Hippocampal formation (tissue), 2 donors: ENCODE data around the gene ZBTB7C.
A peak's percentile ranks its signal among the peaks of the same experiment; 100 is the strongest.
"Not testable (repeated sequence)": the region's sequence is repeated elsewhere in the genome, so short reads cannot be mapped to it uniquely, and the experiment has no call there.

ENCODE experiments used
- DNase-seq, 2 donors: peaks; one replicate each; lab custom pipeline; 2025; lab: John Stamatoyannopoulos, UW

Gene ZBTB7C

DNA sequence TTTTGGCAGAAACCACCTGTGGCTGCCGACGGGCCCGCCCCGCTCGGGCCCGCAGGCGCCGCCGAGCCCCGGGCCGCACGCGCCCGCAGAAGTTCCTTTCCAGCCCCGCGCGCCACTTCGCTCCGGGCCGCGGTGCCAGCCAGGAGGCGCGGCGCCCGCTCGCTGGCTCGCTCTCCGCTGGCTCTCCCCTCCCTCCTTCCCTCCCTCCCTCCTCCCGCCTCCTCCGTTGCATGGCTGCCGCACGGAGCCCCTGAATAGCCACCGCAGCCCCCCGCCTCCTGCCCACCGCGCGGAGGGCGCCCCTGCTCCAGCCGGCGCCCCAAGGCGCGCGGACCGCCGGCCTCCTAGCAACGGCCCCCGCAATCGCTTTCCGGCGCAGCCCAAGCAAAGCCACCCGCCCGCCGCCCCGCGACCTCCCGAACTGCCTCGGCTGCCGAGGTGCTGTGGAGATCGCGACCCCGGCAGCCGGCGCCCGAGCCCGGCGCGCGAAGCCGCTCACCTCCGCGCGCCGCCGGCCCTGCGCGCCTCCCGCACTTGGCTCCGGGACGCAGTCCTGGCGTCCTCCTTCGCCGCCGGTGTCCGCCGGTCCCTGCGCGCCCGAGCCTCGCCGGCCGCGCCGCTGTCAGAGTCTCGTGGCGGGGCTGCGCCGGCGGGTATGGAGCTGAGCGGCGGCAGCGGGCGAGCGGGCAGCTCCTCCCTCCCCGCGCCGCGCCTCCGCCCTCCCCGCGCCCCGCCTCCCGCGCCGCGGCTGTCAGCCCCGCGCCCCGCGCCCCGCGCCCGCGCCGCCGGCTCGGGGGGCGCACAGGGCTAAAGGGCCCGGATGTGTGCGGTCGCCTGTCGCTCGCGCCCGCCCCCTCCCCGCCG, at the start of gene ZBTB7C:
ZBTB7C (minus strand) TSS at position 657 of the 864 bp plus-strand sequence.
- DNase-seq = peak; percentile 25 to 30

DNA sequence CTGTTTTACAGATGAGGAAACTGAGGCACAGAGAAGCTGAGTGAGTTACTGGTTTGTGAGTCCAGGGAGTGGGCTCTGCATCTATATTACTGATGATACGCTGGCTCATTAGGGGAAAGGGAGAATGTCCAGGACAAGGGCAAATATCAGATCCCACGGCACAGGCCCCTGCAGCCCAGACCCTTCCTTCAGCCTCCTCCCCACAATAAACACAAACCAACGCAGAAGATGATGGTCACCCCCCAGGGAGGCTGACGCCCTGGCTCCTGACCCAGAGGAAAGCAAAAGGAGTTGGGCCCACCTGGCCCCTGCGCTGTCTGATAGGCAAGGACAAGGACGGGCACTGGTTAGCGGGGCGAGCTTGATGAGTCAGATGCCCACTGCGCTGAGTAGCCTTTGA, 47.7 kb upstream of the ZBTB7C start:
- no peak for DNase-seq

DNA sequence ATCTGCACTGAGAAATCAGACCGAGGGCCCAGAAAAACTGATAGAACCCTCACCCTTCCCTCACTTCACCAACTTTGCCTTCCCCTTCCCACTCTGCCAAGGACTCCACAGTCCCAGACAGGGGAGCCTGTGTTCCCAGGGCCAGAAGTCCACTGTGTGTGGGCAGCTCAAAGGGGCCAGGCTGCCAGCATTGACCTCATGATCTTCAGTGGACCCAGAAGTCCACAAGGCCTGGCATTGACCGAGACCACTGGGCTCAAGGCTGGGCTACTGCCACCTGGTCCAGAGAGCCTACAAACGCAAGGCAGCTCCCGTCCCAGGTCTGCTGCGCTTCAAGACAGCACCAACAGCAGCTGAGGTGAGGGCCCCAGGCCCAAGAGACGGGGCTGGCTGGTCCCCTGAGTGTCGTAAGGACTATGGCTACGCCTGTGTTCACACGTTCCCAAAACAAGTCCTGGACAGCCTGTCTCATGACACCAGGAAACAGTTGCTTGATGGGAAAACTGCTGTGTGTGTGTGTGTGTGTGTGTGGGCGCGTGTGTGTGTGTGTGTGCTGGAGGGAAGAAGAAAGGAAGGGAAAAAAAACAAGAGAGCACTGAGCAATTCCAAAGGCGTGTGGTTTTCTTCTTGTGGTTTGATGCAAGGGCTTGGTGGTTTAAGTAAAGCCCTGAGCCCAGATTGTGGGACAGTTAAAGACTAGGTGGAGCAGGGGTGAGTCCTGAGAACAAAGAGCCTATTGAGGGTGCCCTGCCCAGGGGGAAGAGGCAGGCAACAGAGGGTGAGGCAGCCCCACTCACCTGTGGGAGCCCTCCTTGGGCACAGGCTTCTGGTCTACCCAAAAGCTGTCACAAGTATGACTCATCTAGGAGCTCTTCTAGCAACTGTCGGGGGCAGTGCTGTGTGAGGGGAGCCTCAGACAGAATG, 46.6 kb upstream of the ZBTB7C start:
- DNase-seq = no peak

DNA sequence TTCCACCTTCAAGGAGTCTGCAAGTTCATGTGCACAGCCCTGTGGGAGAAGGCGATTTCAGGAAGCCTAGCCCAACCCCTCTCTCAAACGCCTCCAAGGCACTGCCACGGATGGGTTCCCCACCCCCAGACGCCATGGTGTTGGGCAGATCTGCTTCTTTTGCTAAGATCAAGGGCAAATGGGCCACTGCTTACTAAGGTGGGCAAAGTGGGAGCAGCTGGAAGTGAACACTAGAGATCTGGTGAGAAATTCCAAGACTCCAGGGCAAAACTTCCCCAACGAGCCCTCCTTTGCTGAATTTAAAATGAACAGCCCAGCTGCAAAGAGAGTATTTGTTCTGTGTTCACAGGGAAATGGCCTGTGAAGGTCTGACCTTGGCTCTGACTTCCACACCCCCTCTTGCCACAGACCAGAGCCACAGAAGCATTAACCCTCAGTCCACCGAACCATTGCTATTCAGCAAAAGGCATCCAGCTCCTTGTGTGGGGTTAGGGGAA, 45.1 kb upstream of the ZBTB7C start:
- DNase-seq = no peak

DNA sequence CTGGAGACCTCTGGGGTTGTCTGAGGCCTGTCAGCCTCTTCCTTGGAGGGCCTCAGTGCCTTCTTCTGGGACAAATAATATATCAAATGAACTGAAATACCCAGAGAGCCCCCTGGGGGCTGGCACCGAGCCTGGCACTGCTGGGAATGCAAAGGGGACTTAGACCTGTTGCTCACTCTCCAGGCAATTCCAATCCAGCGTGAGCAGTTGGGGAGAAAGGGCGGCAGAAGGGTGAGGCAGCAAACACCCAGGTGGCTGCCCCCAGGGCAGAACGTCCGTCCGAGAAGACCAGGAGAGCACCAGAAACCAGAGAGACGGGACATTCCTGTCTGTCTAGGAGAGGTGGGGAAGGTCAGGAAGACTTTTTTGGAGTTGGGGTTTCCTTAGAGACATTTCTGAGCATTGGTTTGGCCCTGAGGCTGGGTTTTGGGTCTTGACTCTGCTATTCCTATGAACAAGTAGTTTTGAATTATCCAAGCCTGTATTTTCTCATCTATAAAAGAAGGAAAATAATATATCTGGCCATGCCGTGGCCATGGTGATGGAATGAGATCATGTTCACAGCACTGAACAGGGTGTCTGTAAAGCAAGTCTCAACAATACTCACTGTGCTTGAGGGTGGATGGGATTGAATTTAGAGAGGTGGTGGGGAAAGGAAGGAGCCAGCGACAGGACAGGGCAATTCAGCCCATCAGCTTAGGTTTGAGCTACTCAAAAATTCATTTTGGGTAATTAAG, 44.3 kb upstream of the ZBTB7C start:
- no peak for DNase-seq

DNA sequence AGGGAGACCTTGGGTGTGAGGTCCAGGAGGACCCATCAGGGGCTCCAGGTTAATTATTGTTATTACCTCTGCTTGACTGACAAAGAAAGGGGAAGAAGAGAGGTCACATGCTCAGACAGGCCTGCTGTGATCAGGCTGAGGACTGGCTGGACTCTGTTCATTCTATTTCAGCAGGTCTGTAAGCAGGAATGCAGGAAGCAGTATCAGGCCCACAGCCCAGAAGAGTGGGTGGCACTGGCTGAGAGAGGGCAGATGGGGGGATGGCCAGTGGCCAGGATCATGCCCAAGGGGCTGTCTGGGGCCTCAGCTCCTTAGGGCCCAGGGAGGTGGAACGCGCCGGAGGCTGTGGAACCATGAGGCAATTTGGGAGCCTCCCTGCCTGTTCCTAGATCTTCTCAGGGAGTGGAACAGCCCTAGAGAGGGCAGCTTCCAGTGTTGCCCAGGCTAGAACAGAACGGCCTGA, 43.7 kb upstream of the ZBTB7C start:
- no peak for DNase-seq

DNA sequence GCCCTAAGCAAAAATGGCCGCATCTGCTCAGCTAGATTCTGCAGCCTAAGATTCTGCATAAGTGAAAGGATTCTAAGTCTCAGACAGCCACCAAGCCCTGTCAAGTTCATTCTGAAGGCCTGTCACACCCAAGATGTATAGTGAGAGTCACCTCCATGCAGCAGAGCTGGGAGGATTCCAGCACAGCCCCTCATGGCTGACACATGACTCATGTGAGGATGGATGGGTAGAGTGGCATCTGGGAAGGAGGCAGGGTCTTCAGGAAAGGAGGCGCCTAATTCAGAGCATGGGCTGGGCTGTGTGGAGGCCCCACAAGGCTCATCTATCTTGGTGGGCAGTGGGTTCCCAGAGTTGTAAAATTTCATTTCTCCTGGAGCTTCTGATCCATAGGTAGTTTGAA, 41.5 kb upstream of the ZBTB7C start:
- DNase-seq = no peak

DNA sequence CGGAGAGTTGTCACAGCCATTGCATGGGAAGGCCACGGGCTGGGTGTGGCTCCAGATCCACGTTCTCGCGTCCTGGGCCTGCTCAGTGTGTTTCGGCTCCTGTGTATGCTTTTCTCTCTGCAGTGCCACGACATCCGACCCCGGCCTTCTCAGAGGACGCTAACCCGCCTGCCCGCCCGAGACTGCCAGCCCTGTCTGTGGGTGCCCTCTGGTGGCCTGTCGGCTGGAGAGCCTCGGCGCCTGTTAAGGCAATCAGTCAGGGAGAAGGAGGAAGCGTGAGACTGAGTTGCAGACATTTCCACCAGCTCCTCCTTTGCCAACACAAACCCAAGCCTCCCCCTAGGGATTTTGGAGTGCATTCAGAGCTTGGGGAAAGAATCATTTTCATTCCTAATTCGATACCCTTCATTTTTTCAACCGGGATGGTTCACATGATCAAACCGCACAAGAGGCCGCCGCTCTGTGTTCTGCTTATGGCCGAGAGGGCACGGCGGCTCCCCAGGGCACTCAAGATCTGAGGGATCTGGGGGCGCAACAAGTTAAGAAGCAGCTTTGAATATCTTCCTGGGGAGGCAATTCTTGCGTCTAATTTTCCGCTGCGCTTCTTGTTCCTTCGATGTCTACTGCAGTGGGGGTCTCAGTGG, 37.5 kb upstream of the ZBTB7C start:
- peak; percentile 60 to 83 for DNase-seq

DNA sequence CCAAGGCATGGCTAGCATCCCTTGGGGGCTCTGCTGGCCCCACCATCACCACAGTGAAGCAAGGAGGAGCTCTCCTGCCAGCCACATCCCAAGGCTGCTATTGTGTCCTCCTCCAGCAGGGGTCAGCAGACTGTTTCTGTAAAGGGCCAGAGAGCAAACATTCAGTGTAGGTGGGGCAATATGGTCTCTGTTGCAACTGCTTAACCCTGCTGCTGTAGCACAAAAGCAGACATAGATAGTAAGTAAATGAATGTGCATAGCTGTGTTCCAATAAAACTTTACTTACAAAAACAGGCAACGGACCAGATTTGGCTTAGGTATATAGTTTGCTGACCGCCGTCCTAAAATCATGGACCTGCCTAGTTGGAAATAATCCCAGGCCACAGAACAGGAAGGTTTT, 36.4 kb upstream of the ZBTB7C start:
- DNase-seq = peak; percentile 31 to 33

DNA sequence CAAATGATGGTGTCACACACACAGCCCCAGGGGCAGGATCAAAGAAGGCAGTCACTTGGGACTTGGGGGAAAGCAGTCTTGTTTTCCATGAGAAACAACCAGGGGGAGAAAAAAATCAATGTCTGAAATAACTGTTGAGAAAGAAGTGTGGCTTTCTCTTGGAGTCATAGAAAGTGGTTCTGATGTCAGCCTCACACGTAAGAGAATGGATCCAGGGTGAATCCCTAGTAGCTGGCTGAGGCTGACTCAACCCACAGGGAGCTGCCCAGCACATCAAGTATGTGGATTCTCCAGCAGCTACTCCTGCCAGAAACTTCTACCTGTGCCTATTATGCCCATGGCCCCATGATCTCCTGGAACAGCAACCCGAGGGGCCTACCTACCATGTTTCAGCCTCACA, 33.6 kb upstream of the ZBTB7C start:
- no peak for DNase-seq

DNA sequence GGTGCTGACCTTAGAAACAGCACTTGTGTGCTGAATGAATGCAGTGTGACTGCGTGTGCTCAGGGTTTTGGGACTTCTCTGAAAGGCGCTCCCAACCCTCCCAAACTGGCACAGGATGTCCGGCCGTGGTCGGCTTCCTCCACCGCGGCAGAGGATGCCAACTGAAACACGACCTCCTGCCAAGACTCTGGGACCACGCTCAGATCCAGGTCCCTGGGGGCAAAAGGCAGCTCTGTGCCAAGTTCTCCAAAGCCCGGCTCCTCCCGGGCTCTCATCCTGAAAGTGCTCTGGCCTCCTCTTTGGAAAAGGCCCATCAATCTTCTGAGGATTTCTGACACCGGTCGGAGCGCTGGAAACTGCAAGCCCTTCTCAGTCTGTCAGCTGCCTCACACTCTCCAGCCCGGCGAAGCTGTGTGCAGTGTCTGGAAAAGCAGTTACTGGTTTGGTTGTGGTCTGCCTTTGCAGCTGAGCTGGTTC, 32.3 kb upstream of the ZBTB7C start:
- no peak for DNase-seq

DNA sequence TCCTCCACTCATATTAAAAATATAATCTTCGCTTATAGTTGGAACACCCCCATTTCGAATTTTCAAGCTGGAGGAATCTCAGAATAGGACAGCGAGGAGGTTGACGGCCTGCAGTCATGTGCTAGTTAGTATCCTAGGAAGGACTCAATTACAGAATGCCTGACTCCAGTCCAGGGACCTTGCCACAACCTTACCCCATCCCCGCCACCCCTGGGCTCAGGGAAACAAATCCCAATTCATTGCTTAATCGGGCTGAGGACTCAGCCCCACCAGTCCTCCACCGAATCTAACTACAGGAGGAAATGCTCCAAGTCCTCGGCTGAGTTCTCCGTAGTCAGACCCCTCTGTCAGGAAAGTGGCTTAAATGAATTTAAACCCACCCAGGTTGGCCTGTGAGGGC, 31.7 kb upstream of the ZBTB7C start:
- no peak for DNase-seq

DNA sequence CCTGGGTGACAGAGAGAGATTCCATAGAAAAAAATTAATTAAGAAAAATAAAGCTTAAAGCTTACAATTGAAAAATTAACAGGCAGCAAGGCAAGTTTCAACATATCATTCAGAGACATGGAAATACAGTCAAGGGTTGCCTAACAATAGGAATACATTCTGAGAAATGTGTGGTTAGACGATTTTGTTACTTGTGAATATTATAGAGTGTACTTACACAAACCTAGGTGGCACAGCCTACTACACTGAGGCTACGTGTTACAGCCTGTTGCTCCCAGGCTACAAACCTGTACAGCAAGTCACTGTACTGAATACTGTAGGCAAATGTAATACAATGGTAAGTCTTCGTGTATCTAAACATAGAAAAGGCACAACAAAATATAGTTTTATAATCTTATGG, 27.7 kb upstream of the ZBTB7C start:
- no peak for DNase-seq

DNA sequence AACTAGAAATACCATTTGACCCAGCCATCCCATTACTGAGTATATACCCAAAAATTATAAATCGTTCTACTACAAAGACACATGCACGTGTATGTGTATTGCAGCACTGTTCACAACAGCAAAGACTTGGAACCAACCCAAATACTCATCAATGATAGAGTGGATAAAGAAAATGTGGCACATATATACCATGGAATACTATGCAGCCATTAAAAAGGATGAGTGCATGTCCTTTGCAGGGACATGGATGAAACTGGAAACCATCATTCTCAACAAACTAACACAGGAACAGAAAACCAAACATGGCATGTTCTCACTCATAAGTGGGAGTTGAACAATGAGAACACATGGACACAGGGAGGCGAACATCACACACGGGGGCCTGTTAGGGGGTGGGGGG, 25.2 kb upstream of the ZBTB7C start:
- not testable (repeated sequence) for DNase-seq

DNA sequence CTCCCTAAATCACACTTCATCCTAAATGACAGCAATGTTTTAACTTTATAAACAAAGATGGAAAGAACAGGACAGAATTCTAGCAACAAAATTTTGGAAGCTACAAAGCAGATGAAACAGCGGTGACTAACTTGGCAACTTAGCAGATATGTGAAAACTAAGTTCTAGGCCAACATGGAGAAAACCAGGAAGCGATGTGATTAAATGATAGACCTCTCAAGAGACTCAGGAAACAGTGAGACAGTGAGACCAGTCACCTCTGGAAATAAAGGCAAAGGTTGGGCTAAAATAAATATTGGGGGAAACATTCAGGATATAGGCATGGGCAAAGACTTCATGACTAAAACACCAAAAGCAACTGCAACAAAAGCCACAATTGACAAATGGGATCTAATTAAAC, 24.4 kb upstream of the ZBTB7C start:
- DNase-seq = no peak

DNA sequence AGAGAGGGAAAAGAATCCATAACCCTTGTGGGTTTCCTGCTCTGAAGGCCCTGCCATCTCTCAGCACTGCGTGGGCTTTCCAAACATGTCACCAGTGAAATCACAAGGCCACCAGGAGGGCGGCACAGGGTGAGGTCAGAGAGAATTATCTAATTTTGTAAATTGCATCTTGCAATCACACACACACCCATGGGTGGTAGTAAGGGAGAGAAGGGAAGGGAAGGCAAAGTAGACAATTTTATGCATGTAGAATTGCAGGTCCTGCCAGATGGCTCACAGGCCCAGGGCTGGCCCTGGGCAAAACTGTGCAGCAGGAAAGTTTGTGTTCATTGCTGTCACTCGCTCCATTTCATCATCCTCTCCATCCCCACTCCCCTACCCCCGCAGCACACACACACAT, 21.0 kb upstream of the ZBTB7C start:
- DNase-seq = no peak

DNA sequence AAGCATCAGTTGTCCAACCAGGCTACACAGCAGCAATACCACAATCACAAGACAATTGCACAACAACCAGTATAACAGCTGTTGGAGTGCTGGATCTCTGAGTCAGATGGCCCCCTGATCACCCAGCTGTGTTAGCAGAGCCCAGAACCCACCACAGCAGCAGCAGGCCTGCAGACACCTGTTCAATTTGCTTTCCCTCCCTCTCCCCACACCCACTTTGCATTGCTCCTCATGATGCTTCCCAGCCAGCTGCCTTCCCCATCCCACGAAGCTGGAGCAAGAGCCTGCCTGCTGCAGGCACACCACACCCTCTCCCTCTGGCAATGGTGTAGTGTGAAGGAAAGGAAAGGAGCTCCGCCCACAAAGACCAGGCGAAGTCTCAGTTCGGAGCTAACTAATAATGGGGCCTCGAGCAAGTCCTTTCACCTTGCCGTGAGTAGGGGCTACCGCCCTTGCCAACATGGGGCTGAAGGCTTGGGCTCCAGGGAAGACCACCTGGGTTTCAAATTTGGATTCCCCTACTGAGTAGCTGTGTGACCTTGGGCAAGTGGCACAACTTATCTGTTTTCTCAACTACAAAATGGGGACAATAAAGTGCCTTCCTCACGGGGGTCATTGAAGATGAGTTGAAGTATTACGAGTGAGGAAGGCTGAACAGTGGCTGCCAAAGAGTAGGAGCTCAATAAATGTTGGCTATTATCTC, 19.4 kb upstream of the ZBTB7C start:
- no peak for DNase-seq

DNA sequence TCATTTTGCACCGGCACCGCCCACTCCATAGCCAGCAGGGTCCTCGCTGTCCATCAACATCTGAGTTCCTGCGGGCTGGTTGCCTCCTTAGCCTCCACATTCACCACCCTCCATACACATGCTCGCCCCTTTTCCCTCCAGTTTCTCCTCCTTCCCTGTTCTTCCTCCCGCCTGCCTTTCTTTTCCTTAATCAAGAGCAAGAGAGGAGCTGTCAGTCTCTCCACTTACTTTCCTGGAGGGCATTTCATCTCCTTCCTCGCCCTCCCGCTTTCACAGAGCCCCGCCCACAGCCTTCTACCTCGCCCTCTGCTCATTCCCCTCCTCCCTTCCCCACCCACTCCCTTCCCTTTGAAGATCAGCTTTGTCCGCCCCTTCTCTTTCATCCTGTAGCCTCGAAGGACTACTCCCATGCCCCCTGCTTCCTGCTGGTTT, 13.8 kb upstream of the ZBTB7C start:
- DNase-seq = no peak

DNA sequence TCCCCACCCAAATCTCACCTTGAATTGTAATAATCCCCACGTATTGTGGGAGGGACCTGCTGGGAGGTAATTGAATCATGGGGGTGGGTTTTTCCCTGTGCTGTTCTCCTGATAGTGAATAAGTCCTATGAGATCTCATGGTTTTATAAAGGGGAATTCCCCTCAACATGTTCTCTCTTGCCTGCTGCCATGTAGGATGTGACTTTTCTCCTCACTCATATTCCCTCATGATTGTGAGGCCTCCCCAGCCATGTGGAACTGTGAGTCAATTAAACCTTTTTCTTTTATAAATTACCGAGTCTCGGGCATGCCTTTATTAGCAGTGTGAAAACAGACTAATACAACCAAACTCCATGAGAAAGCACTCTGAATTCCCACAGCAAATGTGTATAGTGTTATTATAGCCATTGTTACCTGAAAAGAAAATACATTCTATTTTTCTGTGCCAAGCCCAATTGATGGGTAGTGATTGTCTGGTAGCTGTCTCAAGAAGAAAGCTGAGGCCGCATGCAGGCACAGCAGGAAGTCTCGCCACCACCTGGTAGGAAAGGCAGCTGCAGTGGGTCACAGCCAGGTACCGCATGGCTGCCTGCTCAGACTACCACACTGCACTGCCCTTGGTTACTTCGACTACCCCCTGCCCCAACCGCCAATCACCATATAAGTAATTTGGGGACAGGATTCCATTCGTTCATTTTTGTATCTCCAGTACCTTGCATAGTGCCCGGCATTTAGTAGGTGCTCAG, 10.3 kb upstream of the ZBTB7C start:
- DNase-seq = no peak
